HepG2 (cell line): ENCODE measurements around the gene NBEA. TPM values are rescaled to one million over a fixed set of nuclear protein-coding genes. Genes with fewer than 3 reads are reported as not detected.

Source experiments
- ATAC-seq: fragments of 200-7000 bp; cut with Tn5 transposase; 3 replicates; pipeline ENCODE4 v1.9.1; 2020; ENCODE audit warnings: mild to moderate bottlenecking, moderate library complexity
- BruUV-seq: library from RNA; stranded (reverse); fragments of 400-500 nt; replicated peaks from 2 replicates; lab custom pipeline; 2021; lab: Mats Ljungman, UMichigan
- CTCF ChIA-PET: fragments of 300-600 bp; formaldehyde crosslinking; extraction: SDS; loops from one replicate; lab custom pipeline; 2021; ENCODE audit warnings: low total read pairs, inconsistent platforms, low intra/inter-chr PET ratio; lab: Yijun Ruan, JAX
- POLR2A ChIA-PET: fragments of 350-600 bp; sonication (Branson Sonifier 250); formaldehyde crosslinking; loops from one replicate; lab custom pipeline; 2020; ENCODE audit warnings: antibody characterized with exemption, inconsistent platforms; lab: Yijun Ruan, JAX
- DNase-seq: peaks from one replicate; pipeline ENCODE4 v3.0.0-alpha.2; 2015; ENCODE audit warnings: low spot score
- FAIRE-seq: peaks from 3 replicates; lab custom pipeline; 2011; peaks lifted over from hg19 to GRCh38; lab: Jason Lieb, UNC
- H2AFZ ChIP-seq: one replicate; pipeline ENCODE4 v1.6.1; 2011; ENCODE audit warnings: low read length, inconsistent platforms
- H3K27ac ChIP-seq: fragments of 300-600 bp; 3 replicates; pipeline ENCODE4 v1.8.0; 2011; ENCODE audit warnings: mixed run types, mild to moderate bottlenecking, mixed read lengths, low read length, inconsistent platforms; ENCODE audit not compliant: insufficient read depth; ENCODE audit errors: extremely low read length
- H3K27me3 ChIP-seq, 2 experiments: fragments of 200-600 bp in 1 of 2; 2 replicates in 1 of 2; 3 replicates in 1 of 2; pipeline versions ENCODE4 v1.6.0 to v1.8.0; 2011; ENCODE audit warnings: low read length in 2 of 2, mild to moderate bottlenecking in 2 of 2, moderate library complexity in 2 of 2, inconsistent platforms in 1 of 2; ENCODE audit not compliant: insufficient read depth in 2 of 2, control insufficient read depth in 1 of 2
- H3K36me3 ChIP-seq, 2 experiments: fragments of 200-600 bp in 1 of 2; replicated peaks in 1 of 2; 2 replicates in 1 of 2; 3 replicates in 1 of 2; pipeline versions ENCODE4 v1.5.1 to v1.8.0; 2011; ENCODE audit warnings: low read length in 2 of 2, inconsistent platforms in 1 of 2; ENCODE audit not compliant: insufficient read depth in 2 of 2, control insufficient read depth in 1 of 2
- H3K4me1 ChIP-seq: 2 replicates; pipeline ENCODE4 v1.5.1; 2012; ENCODE audit warnings: low read length, inconsistent platforms; ENCODE audit not compliant: insufficient read depth
- H3K4me2 ChIP-seq: 2 replicates; pipeline ENCODE4 v1.6.0; 2011; ENCODE audit warnings: low read depth, low read length, inconsistent platforms
- H3K4me3 ChIP-seq, 3 experiments: fragments of 200-600 bp in 1 of 3; sonication (generic), shearing (Covaris generic) in 1 of 3; replicated peaks in 1 of 3; 2 replicates each; pipeline ENCODE4 v1.5.1; 2011 to 2016; ENCODE audit warnings: low read length in 3 of 3, inconsistent platforms in 2 of 3, low read depth in 2 of 3, mild to moderate bottlenecking in 2 of 3, control low read depth in 1 of 3, mixed read lengths in 1 of 3; ENCODE audit not compliant: insufficient read depth in 1 of 3
- H3K79me2 ChIP-seq: one replicate; pipeline ENCODE4 v1.6.1; 2011; ENCODE audit warnings: low read length, inconsistent platforms; ENCODE audit not compliant: insufficient read depth
- H3K9ac ChIP-seq: 2 replicates; pipeline ENCODE4 v1.6.0; 2011; ENCODE audit warnings: mild to moderate bottlenecking, low read depth, low read length, inconsistent platforms; ENCODE audit not compliant: insufficient read depth
- H3K9me3 ChIP-seq: 2 replicates; pipeline ENCODE4 v1.5.1; 2012; ENCODE audit warnings: mild to moderate bottlenecking, low read length
- H4K20me1 ChIP-seq: 2 replicates; pipeline ENCODE4 v1.6.0; 2011; ENCODE audit warnings: inconsistent platforms, mild to moderate bottlenecking, low read length, moderate library complexity; ENCODE audit not compliant: insufficient read depth
- CCAR2 ChIP-seq: fragments of 200-400 bp; formaldehyde crosslinking; optimal IDR thresholded peaks from 2 replicates; pipeline ENCODE3; 2018; ENCODE audit warnings: low read depth, mild to moderate bottlenecking, low read length, moderate library complexity
- DR1 ChIP-seq: sonication (generic); formaldehyde crosslinking; IDR thresholded peaks from 2 replicates; pipeline ENCODE4 v1.8.0; 2021; ENCODE audit warnings: mild to moderate bottlenecking, missing genetic modification reagents, inconsistent platforms
- ELF4 ChIP-seq: sonication (generic); formaldehyde crosslinking; IDR thresholded peaks from 2 replicates; pipeline ENCODE4 v1.5.0; 2020; ENCODE audit warnings: missing genetic modification reagents, mild to moderate bottlenecking, moderate library complexity, borderline replicate concordance
- FOXM1 ChIP-seq: sonication (generic); formaldehyde crosslinking; IDR thresholded peaks from 2 replicates; pipeline ENCODE4 v1.5.0; 2020; ENCODE audit warnings: missing genetic modification reagents
- IRX3 ChIP-seq: sonication (generic); formaldehyde crosslinking; IDR thresholded peaks from 2 replicates; pipeline ENCODE4 v1.8.1; 2023; ENCODE audit warnings: mild to moderate bottlenecking, low read depth, missing genetic modification reagents, borderline replicate concordance
- MED8 ChIP-seq: sonication (generic); formaldehyde crosslinking; IDR thresholded peaks from 2 replicates; pipeline ENCODE4 v1.8.1; 2023; ENCODE audit warnings: mild to moderate bottlenecking, missing genetic modification reagents; ENCODE audit not compliant: insufficient replicate concordance
- SRSF9 ChIP-seq: fragments of 200-400 bp; formaldehyde crosslinking; IDR thresholded peaks from 2 replicates; pipeline ENCODE4 v1.6.1; 2018; ENCODE audit warnings: borderline replicate concordance, mild to moderate bottlenecking, low read depth, low read length; ENCODE audit not compliant: insufficient read depth, poor library complexity, severe bottlenecking
- TGIF2 ChIP-seq: IDR thresholded peaks from 2 replicates; pipeline ENCODE4 v1.6.1; 2016; ENCODE audit warnings: control low read depth, missing compliant biosample characterization
- ZFP36L2 ChIP-seq: sonication (generic); formaldehyde crosslinking; IDR thresholded peaks from 2 replicates; pipeline ENCODE4 v1.4.0; 2020; ENCODE audit warnings: missing genetic modification reagents
- ZNF24 ChIP-seq: fragments of 450-650 bp; IDR thresholded peaks from 2 replicates; pipeline ENCODE4 v1.6.1; 2017; ENCODE audit warnings: antibody characterized with exemption, mild to moderate bottlenecking
- ZNF652 ChIP-seq: IDR thresholded peaks from 2 replicates; pipeline ENCODE4 v1.6.1; 2016; ENCODE audit warnings: low read depth, borderline replicate concordance
- WGBS: methylation state at CpG from one replicate; pipeline ENCODE4 v1.1.6; 2017; ENCODE audit warnings: low lambda C conversion rate; 5-methylcytosine and 5-hydroxymethylcytosine counted together
- in situ Hi-C: cut with HindIII; loops from 2 replicates; pipeline ENCODE4 v1.10.0; 2017; ENCODE audit warnings: low pct_unique_long_range_greater_than_20kb; ENCODE audit not compliant: extremely low pct_ligation_motif_present
- intact Hi-C: fragments of 100-400 bp; cut with micrococcal nuclease; formaldehyde crosslinking; loops from one replicate; pipeline ENCODE4 v1.10.0; 2022; ENCODE audit not compliant: unreplicated experiment
- polyA plus RNA-seq, 8 experiments: library from polyadenylated mRNA; depleted of rRNA in 3 of 8; stranded (reverse) in 7 of 8; unstranded in 1 of 8; fragments of >200 nt; fragmentation: Illumina TruSeq in 4 of 8; extraction: Trizol in 4 of 8; gene quantifications; 2 replicates each; pipeline versions ENCODE4 v1.2.1 to v1.2.3, GENCODE V29; 2011 to 2016; ENCODE audit warnings: low read depth in 4 of 8, missing spikeins in 1 of 8, mixed read lengths in 1 of 8; ENCODE audit not compliant: insufficient read depth in 1 of 8
- total RNA-seq, 5 experiments: library from RNA; depleted of rRNA; stranded (reverse); fragments of >200 nt; fragmentation: Illumina TruSeq; extraction: Trizol; gene quantifications; 2 replicates each; pipeline ENCODE4 v1.2.3, GENCODE V29; 2016; ENCODE audit warnings: low read depth in 1 of 5
- TF ChIP-seq, protein P1 (sequence below): sonication (generic); formaldehyde crosslinking; IDR thresholded peaks from 2 replicates; pipeline ENCODE4 v1.8.0; 2022; ENCODE audit warnings: missing genetic modification reagents, mild to moderate bottlenecking, borderline replicate concordance
- TF ChIP-seq, protein P2 (sequence below): sonication (generic); formaldehyde crosslinking; IDR thresholded peaks from 2 replicates; pipeline ENCODE4 v1.5.1; 2020; ENCODE audit warnings: mild to moderate bottlenecking, moderate library complexity, missing genetic modification reagents
- TF ChIP-seq, protein P3 (sequence below): sonication (generic); formaldehyde crosslinking; IDR thresholded peaks from 2 replicates; pipeline ENCODE4 v1.4.0; 2020; ENCODE audit warnings: mild to moderate bottlenecking, missing genetic modification reagents

Gene NBEA
- total and polyA plus RNA-seq, 2 of the 13 experiments (the other 11 are each of a cell fraction or from before 2014, with no cell fraction given), result 2.7 to 2.8 TPM

- no peak for TF ChIP-seq MED8
- no peak for TF ChIP-seq TGIF2
- TF ChIP-seq ZFP36L2 (CRISPR knock-in tag), result no peak
- no peak for TF ChIP-seq ZNF24
- TF ChIP-seq, protein P1, sequence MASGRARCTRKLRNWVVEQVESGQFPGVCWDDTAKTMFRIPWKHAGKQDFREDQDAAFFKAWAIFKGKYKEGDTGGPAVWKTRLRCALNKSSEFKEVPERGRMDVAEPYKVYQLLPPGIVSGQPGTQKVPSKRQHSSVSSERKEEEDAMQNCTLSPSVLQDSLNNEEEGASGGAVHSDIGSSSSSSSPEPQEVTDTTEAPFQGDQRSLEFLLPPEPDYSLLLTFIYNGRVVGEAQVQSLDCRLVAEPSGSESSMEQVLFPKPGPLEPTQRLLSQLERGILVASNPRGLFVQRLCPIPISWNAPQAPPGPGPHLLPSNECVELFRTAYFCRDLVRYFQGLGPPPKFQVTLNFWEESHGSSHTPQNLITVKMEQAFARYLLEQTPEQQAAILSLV (CRISPR knock-in tag), result no peak
- TF ChIP-seq CCAR2, result no peak
- no peak for TF ChIP-seq ZNF652 (CRISPR knock-in tag)
- TF ChIP-seq IRX3, result no peak
Observed at GRCh38 chr13:35252536-35253205, 310.6 kb downstream of the NBEA start (continued).

- no peak for ATAC-seq
- TF ChIP-seq, protein P2, sequence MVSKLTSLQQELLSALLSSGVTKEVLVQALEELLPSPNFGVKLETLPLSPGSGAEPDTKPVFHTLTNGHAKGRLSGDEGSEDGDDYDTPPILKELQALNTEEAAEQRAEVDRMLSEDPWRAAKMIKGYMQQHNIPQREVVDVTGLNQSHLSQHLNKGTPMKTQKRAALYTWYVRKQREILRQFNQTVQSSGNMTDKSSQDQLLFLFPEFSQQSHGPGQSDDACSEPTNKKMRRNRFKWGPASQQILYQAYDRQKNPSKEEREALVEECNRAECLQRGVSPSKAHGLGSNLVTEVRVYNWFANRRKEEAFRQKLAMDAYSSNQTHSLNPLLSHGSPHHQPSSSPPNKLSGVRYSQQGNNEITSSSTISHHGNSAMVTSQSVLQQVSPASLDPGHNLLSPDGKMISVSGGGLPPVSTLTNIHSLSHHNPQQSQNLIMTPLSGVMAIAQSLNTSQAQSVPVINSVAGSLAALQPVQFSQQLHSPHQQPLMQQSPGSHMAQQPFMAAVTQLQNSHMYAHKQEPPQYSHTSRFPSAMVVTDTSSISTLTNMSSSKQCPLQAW (CRISPR knock-in tag), result no peak
- TF ChIP-seq, protein P3, sequence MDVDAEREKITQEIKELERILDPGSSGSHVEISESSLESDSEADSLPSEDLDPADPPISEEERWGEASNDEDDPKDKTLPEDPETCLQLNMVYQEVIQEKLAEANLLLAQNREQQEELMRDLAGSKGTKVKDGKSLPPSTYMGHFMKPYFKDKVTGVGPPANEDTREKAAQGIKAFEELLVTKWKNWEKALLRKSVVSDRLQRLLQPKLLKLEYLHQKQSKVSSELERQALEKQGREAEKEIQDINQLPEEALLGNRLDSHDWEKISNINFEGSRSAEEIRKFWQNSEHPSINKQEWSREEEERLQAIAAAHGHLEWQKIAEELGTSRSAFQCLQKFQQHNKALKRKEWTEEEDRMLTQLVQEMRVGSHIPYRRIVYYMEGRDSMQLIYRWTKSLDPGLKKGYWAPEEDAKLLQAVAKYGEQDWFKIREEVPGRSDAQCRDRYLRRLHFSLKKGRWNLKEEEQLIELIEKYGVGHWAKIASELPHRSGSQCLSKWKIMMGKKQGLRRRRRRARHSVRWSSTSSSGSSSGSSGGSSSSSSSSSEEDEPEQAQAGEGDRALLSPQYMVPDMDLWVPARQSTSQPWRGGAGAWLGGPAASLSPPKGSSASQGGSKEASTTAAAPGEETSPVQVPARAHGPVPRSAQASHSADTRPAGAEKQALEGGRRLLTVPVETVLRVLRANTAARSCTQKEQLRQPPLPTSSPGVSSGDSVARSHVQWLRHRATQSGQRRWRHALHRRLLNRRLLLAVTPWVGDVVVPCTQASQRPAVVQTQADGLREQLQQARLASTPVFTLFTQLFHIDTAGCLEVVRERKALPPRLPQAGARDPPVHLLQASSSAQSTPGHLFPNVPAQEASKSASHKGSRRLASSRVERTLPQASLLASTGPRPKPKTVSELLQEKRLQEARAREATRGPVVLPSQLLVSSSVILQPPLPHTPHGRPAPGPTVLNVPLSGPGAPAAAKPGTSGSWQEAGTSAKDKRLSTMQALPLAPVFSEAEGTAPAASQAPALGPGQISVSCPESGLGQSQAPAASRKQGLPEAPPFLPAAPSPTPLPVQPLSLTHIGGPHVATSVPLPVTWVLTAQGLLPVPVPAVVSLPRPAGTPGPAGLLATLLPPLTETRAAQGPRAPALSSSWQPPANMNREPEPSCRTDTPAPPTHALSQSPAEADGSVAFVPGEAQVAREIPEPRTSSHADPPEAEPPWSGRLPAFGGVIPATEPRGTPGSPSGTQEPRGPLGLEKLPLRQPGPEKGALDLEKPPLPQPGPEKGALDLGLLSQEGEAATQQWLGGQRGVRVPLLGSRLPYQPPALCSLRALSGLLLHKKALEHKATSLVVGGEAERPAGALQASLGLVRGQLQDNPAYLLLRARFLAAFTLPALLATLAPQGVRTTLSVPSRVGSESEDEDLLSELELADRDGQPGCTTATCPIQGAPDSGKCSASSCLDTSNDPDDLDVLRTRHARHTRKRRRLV (CRISPR knock-in tag), result no peak
- TF ChIP-seq CCAR2, result no peak
- TF ChIP-seq DR1 (CRISPR knock-in tag), result no peak
- no peak for TF ChIP-seq FOXM1 (CRISPR knock-in tag)
- no peak for TF ChIP-seq SRSF9
- TF ChIP-seq ELF4 (CRISPR knock-in tag), result no peak
Observed at GRCh38 chr13:35255241-35255640, 313.2 kb downstream of the NBEA start.

More at GRCh38 chr13:35255241-35255640, 313.2 kb downstream of the NBEA start:
- DNase-seq (no peak), FAIRE-seq (no peak)
- in situ Hi-C loops, result no loop called here
- no peak overlapping the region for H2AFZ ChIP-seq
- intact Hi-C loops, result no loop called here
- H3K9me3 ChIP-seq, result no peaks in the 10 kb centered on the region
- no TSS peak for BruUV-seq
- H3K4me1 ChIP-seq, result no peaks in the 10 kb centered on the region
- 53% methylated on average over 1 of the region's 8 CpGs for WGBS
- H3K27ac ChIP-seq, result no peak overlapping the region
- no peak overlapping the region for H3K9ac ChIP-seq
- H3K36me3 ChIP-seq, result no peaks in the 10 kb centered on the region
- H3K4me2 ChIP-seq, result no peak overlapping the region
- no peaks in the 10 kb centered on the region for H3K27me3 ChIP-seq
- no peaks in the 10 kb centered on the region for H4K20me1 ChIP-seq
- ChIA-PET POLR2A (no interaction called here), CTCF (no interaction called here)
- no peak overlapping the region for H3K4me3 ChIP-seq
- no peaks in the 10 kb centered on the region for H3K79me2 ChIP-seq
